HG02642 (cell line): ENCODE results near the gene PHKA2.
A peak's percentile ranks its signal among the peaks of the same experiment; 100 is the strongest.
"Not testable (repeated sequence)": the region's sequence is repeated elsewhere in the genome, so short reads cannot be mapped to it uniquely, and the experiment has no call there.

ENCODE experiments used
- ATAC-seq: cut with Tn5 transposase; IDR thresholded peaks from one replicate; pipeline ENCODE4 v1.9.1; 2021; ENCODE audit warnings: mild to moderate bottlenecking; ENCODE audit not compliant: unreplicated experiment, poor library complexity

The PHKA2 gene, protein sequence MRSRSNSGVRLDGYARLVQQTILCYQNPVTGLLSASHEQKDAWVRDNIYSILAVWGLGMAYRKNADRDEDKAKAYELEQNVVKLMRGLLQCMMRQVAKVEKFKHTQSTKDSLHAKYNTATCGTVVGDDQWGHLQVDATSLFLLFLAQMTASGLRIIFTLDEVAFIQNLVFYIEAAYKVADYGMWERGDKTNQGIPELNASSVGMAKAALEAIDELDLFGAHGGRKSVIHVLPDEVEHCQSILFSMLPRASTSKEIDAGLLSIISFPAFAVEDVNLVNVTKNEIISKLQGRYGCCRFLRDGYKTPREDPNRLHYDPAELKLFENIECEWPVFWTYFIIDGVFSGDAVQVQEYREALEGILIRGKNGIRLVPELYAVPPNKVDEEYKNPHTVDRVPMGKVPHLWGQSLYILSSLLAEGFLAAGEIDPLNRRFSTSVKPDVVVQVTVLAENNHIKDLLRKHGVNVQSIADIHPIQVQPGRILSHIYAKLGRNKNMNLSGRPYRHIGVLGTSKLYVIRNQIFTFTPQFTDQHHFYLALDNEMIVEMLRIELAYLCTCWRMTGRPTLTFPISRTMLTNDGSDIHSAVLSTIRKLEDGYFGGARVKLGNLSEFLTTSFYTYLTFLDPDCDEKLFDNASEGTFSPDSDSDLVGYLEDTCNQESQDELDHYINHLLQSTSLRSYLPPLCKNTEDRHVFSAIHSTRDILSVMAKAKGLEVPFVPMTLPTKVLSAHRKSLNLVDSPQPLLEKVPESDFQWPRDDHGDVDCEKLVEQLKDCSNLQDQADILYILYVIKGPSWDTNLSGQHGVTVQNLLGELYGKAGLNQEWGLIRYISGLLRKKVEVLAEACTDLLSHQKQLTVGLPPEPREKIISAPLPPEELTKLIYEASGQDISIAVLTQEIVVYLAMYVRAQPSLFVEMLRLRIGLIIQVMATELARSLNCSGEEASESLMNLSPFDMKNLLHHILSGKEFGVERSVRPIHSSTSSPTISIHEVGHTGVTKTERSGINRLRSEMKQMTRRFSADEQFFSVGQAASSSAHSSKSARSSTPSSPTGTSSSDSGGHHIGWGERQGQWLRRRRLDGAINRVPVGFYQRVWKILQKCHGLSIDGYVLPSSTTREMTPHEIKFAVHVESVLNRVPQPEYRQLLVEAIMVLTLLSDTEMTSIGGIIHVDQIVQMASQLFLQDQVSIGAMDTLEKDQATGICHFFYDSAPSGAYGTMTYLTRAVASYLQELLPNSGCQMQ

DNA sequence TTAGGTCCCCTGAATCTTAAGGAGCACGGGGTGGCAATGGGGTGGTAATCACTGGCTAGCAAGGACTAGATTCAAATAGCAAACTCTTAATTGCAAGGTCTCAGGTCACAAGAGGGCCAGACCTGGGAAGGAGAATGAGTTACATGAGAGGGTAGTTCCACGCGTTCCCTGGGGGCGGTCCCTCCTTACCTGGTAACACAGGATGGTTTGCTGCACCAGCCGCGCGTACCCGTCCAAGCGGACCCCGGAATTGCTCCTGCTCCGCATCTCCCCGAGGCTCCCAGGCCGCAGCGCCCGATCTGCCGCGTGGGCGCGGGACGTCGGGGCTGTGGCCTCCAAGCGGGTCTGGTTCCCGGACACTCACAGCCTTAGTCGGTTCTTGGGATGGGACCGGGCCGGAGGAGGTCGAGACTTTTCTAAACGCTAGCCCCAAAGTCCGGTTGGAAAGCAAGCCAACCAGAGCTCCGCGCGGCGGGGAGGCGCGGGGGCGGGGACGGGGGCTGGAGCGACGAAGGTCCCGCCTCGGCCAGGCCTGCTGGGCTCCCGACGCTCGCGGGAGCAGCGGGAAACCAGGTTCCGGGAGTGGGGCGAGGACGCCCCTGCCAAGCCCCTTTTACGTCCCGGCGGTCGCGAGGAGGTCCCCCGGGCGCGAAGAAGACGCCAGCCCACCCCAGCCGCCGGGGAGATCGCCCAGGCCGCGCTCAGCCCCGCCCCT, at the start of gene PHKA2:
PHKA2 (minus strand) TSS at position 449 of the 715 bp plus-strand sequence; CDS start at position 267, 182 bp downstream.
- ATAC-seq: peak; percentile 51

DNA sequence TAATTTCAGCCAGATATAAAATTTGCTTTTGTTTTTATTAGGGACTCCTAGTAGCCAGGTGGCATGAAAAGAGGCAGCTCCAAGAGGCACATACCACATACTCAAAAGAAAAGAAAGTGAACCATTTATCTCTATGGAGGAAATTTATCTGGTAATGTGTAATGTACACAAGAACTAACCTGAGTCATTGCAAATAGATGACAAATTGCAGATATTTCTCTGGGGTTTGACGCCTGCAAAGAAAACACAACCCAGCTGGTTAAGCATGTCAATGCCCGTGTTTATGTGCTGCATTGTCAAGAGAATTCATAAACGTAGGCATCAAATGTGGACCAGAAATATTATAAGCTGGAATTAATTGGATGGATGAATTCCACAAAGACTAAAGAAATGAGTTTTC, 46.9 kb upstream of the PHKA2 start:
- ATAC-seq: no peak

DNA sequence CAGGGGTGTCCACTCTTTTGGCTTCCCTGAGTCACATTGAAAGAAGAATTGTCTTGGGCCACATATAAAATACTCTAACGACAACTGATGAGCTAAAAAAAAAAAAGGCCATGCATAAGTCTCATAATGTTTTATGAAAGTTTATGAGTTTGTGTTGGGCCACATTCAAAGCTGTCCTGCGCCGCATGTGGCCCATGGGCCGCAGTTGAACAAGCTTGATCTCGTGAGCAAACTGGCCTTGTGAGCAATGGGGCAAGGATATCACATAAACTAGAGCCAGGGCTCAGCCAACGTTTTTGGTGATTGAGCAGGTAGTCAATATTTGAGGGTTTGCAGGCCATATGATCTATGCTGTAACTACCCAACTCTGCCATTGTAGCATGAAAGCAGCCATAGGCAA, 44.6 kb upstream of the PHKA2 start:
- ATAC-seq: no peak

DNA sequence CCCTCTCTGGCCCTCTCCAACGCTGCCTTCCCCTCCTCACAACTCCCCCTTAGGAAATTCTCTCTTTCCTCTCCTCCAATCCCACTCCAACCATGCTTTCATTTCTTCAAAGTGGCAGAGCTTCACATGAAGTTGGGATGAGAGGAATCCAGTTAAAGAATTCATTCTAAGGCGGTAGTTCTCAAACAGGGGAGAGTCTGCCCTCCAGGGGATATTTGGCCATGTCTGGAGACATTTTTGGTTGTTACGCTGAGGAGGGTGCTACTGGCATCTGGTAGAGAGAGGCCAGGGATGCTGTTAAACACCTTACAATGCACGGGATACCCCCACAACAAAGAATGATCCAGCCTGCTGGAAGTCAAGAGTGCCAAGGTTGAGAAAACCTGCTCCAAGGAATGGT, 40.5 kb upstream of the PHKA2 start:
- no peak for ATAC-seq

DNA sequence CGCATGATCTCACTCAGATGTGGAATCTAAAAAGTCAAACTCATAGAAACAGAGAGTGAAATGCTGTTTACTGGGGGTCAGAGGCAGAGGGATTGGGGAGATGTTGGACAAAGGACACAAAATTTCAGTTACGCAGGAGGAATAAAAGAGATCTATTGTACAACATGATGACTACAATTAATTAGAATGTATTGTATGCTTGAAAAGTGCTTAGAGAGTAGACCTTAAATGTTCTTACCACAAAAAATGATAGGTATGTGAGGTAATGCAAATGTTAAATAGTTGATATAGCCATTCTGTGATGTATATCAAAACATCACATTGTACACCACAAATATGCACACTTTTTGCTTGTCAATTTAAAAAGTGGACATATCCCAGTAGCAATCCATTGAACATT, 36.1 kb upstream of the PHKA2 start:
- ATAC-seq: no peak

DNA sequence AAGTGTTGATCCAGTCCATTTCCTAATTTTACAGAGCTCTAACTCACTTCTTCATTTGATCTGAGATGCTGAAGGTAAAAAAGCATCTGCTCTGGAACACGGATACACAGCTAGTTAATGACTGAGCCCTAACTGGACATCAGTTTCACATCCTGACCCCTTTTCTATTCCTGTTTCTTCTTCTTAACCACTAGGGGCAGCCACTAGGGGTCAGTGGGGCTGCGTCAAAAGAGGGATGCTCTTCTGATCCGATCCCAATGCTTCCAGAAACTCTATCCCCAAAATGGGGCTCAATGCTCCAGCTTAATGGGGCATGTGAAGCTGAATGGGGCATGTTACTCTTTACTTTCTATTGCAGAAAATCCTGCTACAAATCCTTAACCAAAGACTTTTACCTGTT, 33.4 kb upstream of the PHKA2 start:
- no peak for ATAC-seq

DNA sequence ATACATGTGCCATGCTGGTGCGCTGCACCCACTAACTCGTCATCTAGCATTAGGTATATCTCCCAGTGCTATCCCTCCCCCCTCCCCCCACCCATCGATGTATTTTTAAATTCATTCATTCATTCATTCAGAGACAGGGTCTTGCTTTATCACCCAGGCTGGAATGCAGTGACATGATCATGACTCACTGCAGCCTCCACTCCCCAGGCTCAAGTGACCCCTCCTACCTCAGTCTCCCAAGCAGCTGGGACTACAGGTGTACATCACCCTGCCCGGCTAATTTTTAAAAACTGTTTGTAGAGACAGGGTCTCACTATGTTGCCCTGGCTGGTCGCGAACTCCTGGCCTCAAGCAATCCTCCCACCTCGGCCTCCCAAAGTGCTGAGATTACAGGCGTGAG, 32.7 kb upstream of the PHKA2 start:
- ATAC-seq: not testable (repeated sequence)

DNA sequence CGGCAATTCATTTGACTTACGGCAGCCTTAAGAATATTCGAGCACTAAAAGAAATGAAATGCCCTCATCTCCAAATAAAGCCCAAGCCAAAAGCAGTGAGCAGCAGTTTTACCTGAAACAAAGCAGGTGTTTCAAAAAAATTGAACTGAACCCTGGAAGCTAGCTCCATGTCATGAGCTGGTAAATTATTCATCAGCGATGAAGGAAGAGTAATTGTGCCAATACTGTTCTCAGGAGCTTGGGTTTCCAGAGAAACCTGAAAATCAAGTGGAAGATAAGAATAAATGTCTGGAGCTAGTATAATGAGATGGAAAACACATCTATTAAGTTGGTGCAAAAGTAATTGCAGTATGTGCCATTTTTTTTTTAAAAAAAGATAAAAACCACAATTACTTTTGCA, 24.0 kb upstream of the PHKA2 start:
- ATAC-seq: no peak

DNA sequence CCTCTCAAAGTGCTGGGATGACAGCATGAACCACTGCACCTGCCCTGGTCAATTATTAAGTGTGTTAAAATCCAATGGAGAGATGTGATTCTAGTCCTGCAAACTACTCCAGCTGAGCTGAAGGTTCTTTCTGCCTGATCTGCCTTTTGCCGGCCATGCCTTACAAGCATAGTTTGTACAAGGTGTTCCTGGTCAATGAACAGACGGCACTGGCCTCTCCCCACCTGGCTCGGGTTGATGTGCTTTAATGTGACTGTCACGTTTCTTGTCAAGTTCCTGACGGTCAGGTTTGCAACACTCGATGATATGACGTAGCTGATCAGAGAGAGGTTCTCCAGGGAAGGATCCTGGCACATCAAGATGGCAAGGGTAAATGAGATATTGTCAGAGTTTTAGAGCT, 23.1 kb upstream of the PHKA2 start:
- ATAC-seq: no peak

DNA sequence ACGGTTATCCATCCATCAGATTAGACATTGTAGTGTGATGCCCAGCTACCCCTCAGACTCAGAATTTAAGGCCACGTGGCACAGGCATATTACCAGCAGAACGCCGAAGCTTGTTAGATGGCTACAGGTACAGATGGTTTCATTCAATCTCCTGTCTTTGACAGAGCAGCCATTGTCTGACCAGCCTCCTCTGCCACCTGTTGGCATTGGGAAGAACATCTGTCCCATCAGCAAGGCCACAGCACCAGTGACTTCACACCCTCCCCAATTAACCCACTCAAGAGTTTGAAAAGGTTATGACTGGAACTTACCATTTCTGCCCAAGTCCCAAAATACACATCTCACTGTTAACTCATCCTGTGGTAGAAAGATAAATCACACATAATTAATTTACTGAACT, 22.0 kb upstream of the PHKA2 start:
- no peak for ATAC-seq

DNA sequence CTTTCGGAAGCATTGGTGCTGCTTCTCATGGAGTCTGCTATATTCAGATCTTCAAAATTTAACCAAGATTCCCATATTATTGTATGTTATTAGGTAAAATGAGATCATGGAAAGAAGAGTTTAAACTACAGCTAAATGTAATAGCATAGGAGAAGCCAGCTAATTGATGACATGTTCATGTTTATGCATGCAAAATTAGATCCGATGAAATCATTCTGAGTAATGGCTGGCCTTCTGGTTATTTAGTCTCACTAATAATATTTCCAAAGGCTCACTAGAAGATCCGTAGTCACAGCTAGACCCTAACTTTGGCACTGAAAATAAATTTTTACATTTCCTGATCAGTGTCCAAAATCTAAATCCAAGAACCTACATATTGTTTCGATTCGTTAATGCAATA, 19.8 kb upstream of the PHKA2 start:
- no peak for ATAC-seq

DNA sequence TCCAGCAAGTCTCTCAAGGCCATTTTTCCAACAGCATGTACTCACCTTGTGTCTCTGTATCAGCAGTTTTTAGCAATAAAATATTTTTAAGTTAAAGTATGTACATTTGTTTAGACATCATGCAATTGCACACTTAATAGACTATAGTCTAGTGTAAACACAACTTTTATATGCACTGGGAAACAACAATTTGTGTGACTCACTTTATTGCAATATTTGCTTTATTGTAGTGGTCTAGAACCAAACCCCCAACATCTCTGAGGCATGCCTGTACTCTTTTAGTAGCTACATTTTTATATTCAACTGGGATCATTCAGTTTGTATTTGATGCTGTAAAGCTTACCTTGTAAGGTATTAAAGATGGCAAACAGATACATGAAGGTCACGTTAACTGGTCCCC, 14.7 kb upstream of the PHKA2 start:
- ATAC-seq: no peak

DNA sequence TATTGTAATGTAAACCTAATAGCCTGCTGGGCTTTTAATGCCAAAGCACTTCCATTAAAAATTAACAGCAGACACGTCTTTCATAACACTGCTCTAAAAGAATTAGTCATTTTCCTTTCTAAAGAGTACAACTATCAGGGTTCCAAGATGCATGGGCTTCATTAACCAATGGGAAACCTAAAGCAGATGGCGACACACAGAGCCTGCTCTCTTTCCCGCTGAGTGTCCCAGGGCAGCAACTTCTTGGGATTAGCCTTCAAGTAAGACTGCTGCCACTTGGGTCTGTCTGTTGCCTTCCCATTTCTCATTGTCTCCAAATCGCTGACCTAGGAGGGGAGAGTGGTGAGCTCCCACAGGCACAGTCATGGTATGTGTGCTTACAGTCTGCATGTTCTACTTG, 14.0 kb upstream of the PHKA2 start:
- no peak for ATAC-seq

DNA sequence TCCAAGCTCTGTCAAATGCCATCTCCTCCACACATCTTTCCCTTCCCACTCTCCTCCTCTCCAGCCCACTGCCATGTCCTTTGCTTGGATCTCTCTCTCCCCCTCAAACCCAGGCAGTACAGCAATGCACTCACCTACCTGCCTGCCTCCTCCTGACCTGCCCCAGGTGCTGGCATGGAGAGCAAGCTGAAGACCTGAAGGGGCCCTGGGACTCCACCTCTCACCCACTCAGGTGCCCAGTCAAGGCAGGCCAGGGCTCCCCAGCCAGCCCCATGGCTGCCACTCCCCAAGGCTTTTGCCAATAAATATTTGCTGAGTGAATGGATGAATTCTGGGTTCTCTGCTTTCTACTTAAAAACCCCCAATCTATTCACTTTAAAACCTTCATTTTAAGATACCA, 12.6 kb upstream of the PHKA2 start:
- ATAC-seq: no peak

DNA sequence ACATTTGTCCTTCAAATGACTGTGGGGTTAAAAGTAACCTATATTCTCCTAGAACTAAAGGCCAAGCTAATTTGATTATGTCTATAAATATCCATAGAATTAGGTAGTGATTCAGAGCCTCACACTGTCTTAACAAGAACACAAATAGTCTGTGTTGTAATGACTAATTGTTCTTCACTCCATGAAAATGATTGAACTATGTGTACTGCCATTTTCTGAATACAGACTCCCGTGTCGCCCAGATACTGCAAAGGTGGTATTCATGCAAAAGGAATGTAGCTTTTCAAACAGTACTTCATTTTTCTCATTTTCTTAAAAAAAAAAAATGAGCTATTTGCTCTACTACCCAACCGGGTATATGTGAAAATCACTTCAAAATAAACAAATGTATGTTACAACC, 11.3 kb upstream of the PHKA2 start:
- ATAC-seq: no peak

DNA sequence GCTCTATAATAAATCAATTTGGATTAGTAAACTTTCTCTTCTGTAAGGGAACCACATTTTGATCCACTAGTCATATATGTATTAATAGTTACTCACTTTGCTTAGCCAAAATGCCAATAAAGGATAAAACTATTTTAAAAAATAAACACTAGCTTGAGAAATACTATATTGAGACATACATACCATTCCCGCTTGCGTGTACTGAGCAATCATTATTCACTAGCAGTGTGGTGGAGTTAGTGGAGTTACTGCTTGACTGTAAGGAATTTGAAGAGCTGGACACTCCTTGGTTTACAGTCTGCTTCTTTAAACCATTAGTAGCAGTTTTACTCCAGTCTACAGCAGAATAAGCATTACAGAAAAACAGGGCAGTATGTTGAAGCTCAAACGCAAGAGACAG, 10.8 kb upstream of the PHKA2 start:
- ATAC-seq: no peak

DNA sequence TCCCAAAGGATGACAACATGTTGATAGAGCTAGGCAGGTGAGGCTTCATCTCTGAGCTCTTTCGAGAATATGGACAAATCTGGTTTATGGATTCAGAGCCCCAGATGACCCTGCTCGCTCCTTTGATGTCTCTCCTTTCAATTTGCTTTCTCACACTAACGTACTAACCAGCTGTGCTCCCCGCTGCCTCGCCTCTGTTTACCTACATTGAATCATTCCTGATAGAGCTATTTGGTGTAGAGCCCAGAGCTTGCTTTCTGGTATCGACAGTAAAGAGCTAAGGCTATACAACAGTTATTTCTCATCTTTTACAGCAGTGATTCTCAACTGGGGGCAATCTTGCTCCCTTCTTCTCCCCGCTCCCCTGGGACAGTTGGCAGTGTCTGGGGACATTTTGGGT, 8.9 kb upstream of the PHKA2 start:
- no peak for ATAC-seq

DNA sequence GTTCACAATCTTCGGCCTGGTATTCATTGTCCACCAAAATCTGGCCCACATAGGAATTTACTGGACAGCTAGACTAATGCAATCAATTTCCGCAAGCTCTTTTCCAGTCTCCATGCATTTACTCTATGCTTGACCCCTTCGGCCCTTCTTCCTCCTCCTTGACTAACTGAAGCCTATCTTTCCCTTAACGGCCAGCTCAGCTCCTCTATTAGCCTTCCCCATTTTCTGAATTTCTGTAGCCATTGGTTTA, 1.2 kb upstream of the PHKA2 start:
- ATAC-seq: peak; percentile 0

DNA sequence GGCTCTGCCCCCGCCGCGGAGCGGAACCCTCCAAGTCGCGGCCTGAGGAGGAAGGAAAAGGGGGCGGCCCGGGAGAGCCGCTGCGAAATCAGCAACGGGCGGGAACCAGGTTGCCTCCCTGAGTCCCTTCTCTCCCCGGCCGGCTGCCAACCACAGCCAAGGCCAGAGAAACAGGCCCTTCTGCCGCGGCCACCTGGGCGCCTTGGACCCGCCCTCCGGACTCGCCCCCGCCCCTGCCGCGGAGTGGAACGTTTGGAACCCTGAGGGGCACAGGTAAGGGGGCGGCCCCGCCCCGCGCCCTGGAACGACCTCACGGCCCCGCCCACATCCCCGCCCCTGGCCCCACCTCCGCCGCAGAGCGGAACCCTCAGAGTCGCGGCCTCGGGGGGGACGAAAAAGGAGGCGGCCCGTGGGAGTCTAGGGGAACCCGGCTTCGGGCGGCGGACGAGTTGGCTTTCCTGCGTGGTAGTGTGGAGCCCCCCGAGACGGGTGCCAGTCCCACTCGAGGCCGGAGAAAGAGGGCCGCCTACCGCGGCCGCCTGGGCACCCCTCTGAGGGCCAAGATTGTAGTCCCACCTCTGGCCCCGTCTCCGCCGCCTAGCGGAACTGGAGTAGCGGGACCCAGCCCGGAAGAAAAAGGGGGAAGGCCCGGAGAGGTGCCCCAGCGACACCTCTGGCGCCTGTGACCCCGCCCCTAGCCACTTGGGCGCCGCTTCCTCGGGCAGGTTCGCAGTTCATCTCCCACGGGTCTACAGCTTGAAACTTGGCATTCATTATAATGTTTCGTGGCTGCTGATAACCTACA, 669 bp upstream of the PHKA2 start:
- ATAC-seq: peak; percentile 87
